HFFc6 (cell line): ENCODE data around the gene GNG14. TPM values are rescaled to one million over a fixed set of nuclear protein-coding genes. Genes with fewer than 3 reads are reported as not detected.

ENCODE experiments used
- DNase-seq: peaks from one replicate; pipeline ENCODE4 v3.0.0-alpha.2; 2018
- H3K27ac Mint-ChIP-seq: 2 replicates; pipeline ENCODE4 v1.8.0; 2020; ENCODE audit warnings: mild to moderate bottlenecking, mixed read lengths
- H3K27me3 Mint-ChIP-seq: 2 replicates; pipeline ENCODE4 v1.8.0; 2021; ENCODE audit warnings: mild to moderate bottlenecking, moderate library complexity, mixed read lengths; ENCODE audit not compliant: insufficient read depth
- H3K36me3 Mint-ChIP-seq: 2 replicates; pipeline ENCODE4 v1.8.0; 2021; ENCODE audit warnings: low read depth, mixed read lengths
- H3K4me1 Mint-ChIP-seq: 2 replicates; pipeline ENCODE4 v1.8.0; 2020; ENCODE audit warnings: low read depth, mixed read lengths
- H3K4me3 Mint-ChIP-seq: 2 replicates; pipeline ENCODE4 v1.8.0; 2020; ENCODE audit warnings: mild to moderate bottlenecking, moderate library complexity, mixed read lengths
- H3K9me3 Mint-ChIP-seq: 2 replicates; pipeline ENCODE4 v1.8.0; 2020; ENCODE audit warnings: mild to moderate bottlenecking, mixed read lengths
- CTCF ChIP-seq: fragments of 200-600 bp; sonication (generic); IDR thresholded peaks from 2 replicates; pipeline ENCODE4 v1.5.0; 2021; ENCODE audit warnings: antibody characterized with exemption, mild to moderate bottlenecking
- total RNA-seq, 6 experiments: library from RNA; stranded (reverse); fragmentation: NEBNext Ultra II Directional; extraction: Animal tissue kit (Norgen Biotek cat#: 25700); gene quantifications; 2 replicates in 1 of 6; 3 replicates in 5 of 6; pipeline ENCODE4 v1.2.3, GENCODE V29; 2021

The GNG14 gene
- total RNA-seq, 6 experiments from 2014 or later = not detected

GRCh38 chr19:12698138-12698537, 10.3 kb downstream of the GNG14 start:
- Mint-ChIP-seq H3K4me1 (peaks cover 11% of the 10 kb centered on the region), H3K4me3 (no peak overlapping the region; the same call in 1 of the 2 replicates), H3K36me3 (peaks cover 14% of the 10 kb centered on the region), H3K27me3 (peaks cover under 1% of the 10 kb centered on the region), H3K9me3 (no peaks in the 10 kb centered on the region), H3K27ac (no peak overlapping the region)
- no peak for DNase-seq
- no peak for TF ChIP-seq CTCF

- Mint-ChIP-seq H3K4me3 (no peak overlapping the region), H3K36me3 (peaks cover 28% of the 10 kb centered on the region), H3K9me3 (no peaks in the 10 kb centered on the region), H3K27me3 (peaks cover 3% of the 10 kb centered on the region), H3K27ac (no peak overlapping the region), H3K4me1 (peaks cover 8% of the 10 kb centered on the region)
- no peak for TF ChIP-seq CTCF
- DNase-seq = no peak
Measured at GRCh38 chr19:12701596-12702282, 13.9 kb downstream of the GNG14 start.

GRCh38 chr19:12703046-12703445, 15.2 kb downstream of the GNG14 start:
- no peak overlapping the region for H3K27ac Mint-ChIP-seq

GRCh38 chr19:12705169-12705568, 17.4 kb downstream of the GNG14 start:
- Mint-ChIP-seq H3K4me3 (no peak overlapping the region), H3K4me1 (no peaks in the 10 kb centered on the region), H3K36me3 (peaks cover 21% of the 10 kb centered on the region), H3K27ac (no peak overlapping the region), H3K27me3 (peaks cover 3% of the 10 kb centered on the region), H3K9me3 (no peaks in the 10 kb centered on the region)
- no peak for TF ChIP-seq CTCF
- no peak for DNase-seq

More at GRCh38 chr19:12703046-12703445, 15.2 kb downstream of the GNG14 start:
- H3K4me3 Mint-ChIP-seq = no peak overlapping the region
- peaks cover 25% of the 10 kb centered on the region for H3K36me3 Mint-ChIP-seq
- H3K4me1 Mint-ChIP-seq = peaks cover 3% of the 10 kb centered on the region; the same call in 1 of the 2 replicates
- DNase-seq = no peak
- no peaks in the 10 kb centered on the region for H3K9me3 Mint-ChIP-seq
- H3K27me3 Mint-ChIP-seq = peaks cover 3% of the 10 kb centered on the region
- no peak for TF ChIP-seq CTCF

- Mint-ChIP-seq H3K27ac (no peak overlapping the region), H3K27me3 (peaks cover 3% of the 10 kb centered on the region), H3K4me1 (no peaks in the 10 kb centered on the region), H3K36me3 (peaks cover 21% of the 10 kb centered on the region), H3K9me3 (no peaks in the 10 kb centered on the region), H3K4me3 (no peak overlapping the region)
- TF ChIP-seq CTCF = no peak
- no peak for DNase-seq
Measured at GRCh38 chr19:12705654-12706331, 18.0 kb downstream of the GNG14 start.
